HS-5 (cell line): ENCODE measurements around the gene ECE2.

ENCODE experiments used
- DNase-seq: peaks from one replicate; pipeline ENCODE4 v3.0.0-alpha.2; 2012; ENCODE audit warnings: low read depth

Gene ECE2

GRCh38 chr3:184240384-184241140 is 35.3 kb upstream of the ECE2 start:
- DNase-seq, result no peak

- DNase-seq, result no peak
These were observed 34.7 kb upstream of the ECE2 start for GRCh38 chr3:184241141-184241446.

GRCh38 chr3:184241447-184242296 is 34.1 kb upstream of the ECE2 start:
- DNase-seq, result no peak

- DNase-seq, result no peak
These were observed 33.5 kb upstream of the ECE2 start for GRCh38 chr3:184242297-184242685.

- DNase-seq, result peak; percentile 58
These were observed 27.1 kb upstream of the ECE2 start, which contains the start of gene ALG3 for GRCh38 chr3:184248454-184249411. Gene ALG3, minus strand, starts transcription at chr3:184248962. Its CDS starts 22 bp downstream, at chr3:184248940.

GRCh38 chr3:184249412-184250166 is 26.2 kb upstream of the ECE2 start, which contains the start of gene EEF1AKMT4:
Gene EEF1AKMT4, plus strand, starts transcription at chr3:184249672. Its CDS starts 23 bp downstream, at chr3:184249695.
- DNase-seq, result peak; percentile 95

GRCh38 chr3:184250167-184250828 is 25.5 kb upstream of the ECE2 start:
- DNase-seq, result peak; percentile 87

- no peak for DNase-seq
These were observed 20.4 kb upstream of the ECE2 start for GRCh38 chr3:184255291-184256039.

GRCh38 chr3:184257083-184257915 is 18.5 kb upstream of the ECE2 start:
- DNase-seq, result no peak

- DNase-seq, result no peak
These were observed 16.9 kb upstream of the ECE2 start for GRCh38 chr3:184258926-184259325.

GRCh38 chr3:184259396-184259877 is 16.4 kb upstream of the ECE2 start:
- no peak for DNase-seq

GRCh38 chr3:184259878-184260723 is 15.7 kb upstream of the ECE2 start:
- no peak for DNase-seq

- no peak for DNase-seq
These were observed 15.0 kb upstream of the ECE2 start for GRCh38 chr3:184260724-184261269.

GRCh38 chr3:184261270-184261853 is 14.5 kb upstream of the ECE2 start, which contains the start of gene CAMK2N2:
Gene CAMK2N2, minus strand, starts transcription at chr3:184261553. Its CDS starts 268 bp downstream, at chr3:184261285.
- DNase-seq, result peak; percentile 45

- no peak for DNase-seq
These were observed 13.7 kb upstream of the ECE2 start for GRCh38 chr3:184261854-184262763.

GRCh38 chr3:184262764-184263179 is 13.1 kb upstream of the ECE2 start:
- no peak for DNase-seq
